Glomerular endothelial cell (primary cell): ENCODE results near the gene KRT10. TPM values are rescaled to one million over a fixed set of nuclear protein-coding genes. Genes with fewer than 3 reads are reported as not detected.

ENCODE experiments used
- DNase-seq: peaks from one replicate; pipeline ENCODE4 v3.0.0-alpha.2; 2011; ENCODE audit warnings: low read depth, low spot score; ENCODE audit errors: extremely low read depth
- total RNA-seq: library from RNA; depleted of rRNA; stranded (reverse); fragments of >200 nt; gene quantifications from 2 replicates; pipeline ENCODE4 v1.2.3, GENCODE V29; 2015

KRT10 gene
- total RNA-seq, 1 donor from 2014 or later: 18.2 TPM

- DNase-seq: peak; percentile 16
These were observed 12.5 kb downstream of the KRT10 start for GRCh38 chr17:40809721-40810421.

- DNase-seq: no peak
These were observed 16.3 kb downstream of the KRT10 start for GRCh38 chr17:40806131-40806530.

GRCh38 chr17:40803617-40804082 is 18.8 kb downstream of the KRT10 start:
- no peak for DNase-seq

GRCh38 chr17:40801157-40801556 is 21.3 kb downstream of the KRT10 start:
- DNase-seq: no peak

GRCh38 chr17:40800381-40800780 is 22.0 kb downstream of the KRT10 start:
- DNase-seq: no peak

GRCh38 chr17:40799859-40800258 is 22.6 kb downstream of the KRT10 start, which contains the start of gene KRT28:
Gene KRT28, minus strand, starts transcription at chr17:40799959. Its CDS starts 66 bp downstream, at chr17:40799893.
- no peak for DNase-seq

- no peak for DNase-seq
These were observed 25.6 kb downstream of the KRT10 start for GRCh38 chr17:40796846-40797245.

- DNase-seq: no peak
These were observed 27.3 kb downstream of the KRT10 start for GRCh38 chr17:40795019-40795667.

GRCh38 chr17:40794466-40794865 is 27.9 kb downstream of the KRT10 start:
- DNase-seq: no peak

GRCh38 chr17:40793832-40794231 is 28.6 kb downstream of the KRT10 start:
- DNase-seq: no peak

- peak; percentile 9 for DNase-seq
These were observed 30.5 kb downstream of the KRT10 start for GRCh38 chr17:40791787-40792436.

- no peak for DNase-seq
These were observed 31.3 kb downstream of the KRT10 start for GRCh38 chr17:40791111-40791510.

- no peak for DNase-seq
These were observed 40.0 kb downstream of the KRT10 start, which contains the start of gene KRT27 for GRCh38 chr17:40782450-40782849. Gene KRT27, minus strand, starts transcription at chr17:40782550. Its CDS starts 57 bp downstream, at chr17:40782493.

- DNase-seq: no peak
These were observed 43.1 kb downstream of the KRT10 start for GRCh38 chr17:40779181-40779909.

- no peak for DNase-seq
These were observed 44.0 kb downstream of the KRT10 start for GRCh38 chr17:40778461-40778860.

- no peak for DNase-seq
These were observed 44.4 kb downstream of the KRT10 start for GRCh38 chr17:40777971-40778370.

- no peak for DNase-seq
These were observed 45.0 kb downstream of the KRT10 start for GRCh38 chr17:40777459-40777858.

- DNase-seq: no peak
These were observed 46.5 kb downstream of the KRT10 start for GRCh38 chr17:40775945-40776344.

- no peak for DNase-seq
These were observed 50.3 kb downstream of the KRT10 start, which contains the start of gene KRT26 for GRCh38 chr17:40772101-40772500. Gene KRT26, minus strand, starts transcription at chr17:40772201. Its CDS starts 88 bp downstream, at chr17:40772113.
